Calu3 (cell line): Measurements from ENCODE around the gene HPSE2. TPM values are rescaled to one million over a fixed set of nuclear protein-coding genes. Genes with fewer than 3 reads are reported as not detected.

ENCODE experiments used
- BruUV-seq: library from RNA; stranded (reverse); fragments of 400-500 nt; replicated peaks from 2 replicates; lab custom pipeline; 2021; lab: Mats Ljungman, UMichigan
- CTCF ChIA-PET: fragments of 300-600 bp; sonication (Branson Sonifier 250); formaldehyde crosslinking; loops from one replicate; lab custom pipeline; 2022; ENCODE audit warnings: antibody characterized with exemption; lab: Charles Lee
- DNase-seq: peaks from one replicate; pipeline ENCODE4 v3.0.0; 2022
- H3K27ac Mint-ChIP-seq: one replicate; pipeline ENCODE4 v1.8.0; 2022; ENCODE audit warnings: mixed read lengths; ENCODE audit not compliant: unreplicated experiment
- H3K27me3 Mint-ChIP-seq: one replicate; pipeline ENCODE4 v1.8.0; 2022; ENCODE audit warnings: mixed read lengths; ENCODE audit not compliant: unreplicated experiment
- H3K36me3 Mint-ChIP-seq: one replicate; pipeline ENCODE4 v1.8.0; 2022; ENCODE audit warnings: mild to moderate bottlenecking, moderate library complexity, mixed read lengths; ENCODE audit not compliant: insufficient read depth, unreplicated experiment
- H3K4me1 Mint-ChIP-seq: one replicate; pipeline ENCODE4 v1.8.0; 2022; ENCODE audit warnings: mild to moderate bottlenecking, low read depth, mixed read lengths; ENCODE audit not compliant: unreplicated experiment
- H3K4me3 Mint-ChIP-seq: one replicate; pipeline ENCODE4 v1.8.0; 2022; ENCODE audit warnings: mild to moderate bottlenecking, low read depth, moderate library complexity, mixed read lengths; ENCODE audit not compliant: unreplicated experiment
- H3K9me3 Mint-ChIP-seq: one replicate; pipeline ENCODE4 v1.8.0; 2022; ENCODE audit warnings: low read depth, mixed read lengths; ENCODE audit not compliant: unreplicated experiment
- intact Hi-C: fragments of 100-400 bp; cut with micrococcal nuclease; formaldehyde crosslinking; loops from one replicate; pipeline ENCODE4 v1.10.0; 2022; ENCODE audit not compliant: unreplicated experiment
- total RNA-seq: library from RNA; stranded (reverse); gene quantifications from 2 replicates; pipeline ENCODE4 v1.2.3, GENCODE V29; 2022
- TF ChIP-seq, protein P1 (sequence below): fragments of 200-600 bp; IDR thresholded peaks from one replicate; pipeline ENCODE4 v1.8.0; 2022; ENCODE audit warnings: antibody characterized with exemption; ENCODE audit not compliant: unreplicated experiment

The HPSE2 gene
- total RNA-seq, 1 experiment from 2014 or later: not detected

DNA sequence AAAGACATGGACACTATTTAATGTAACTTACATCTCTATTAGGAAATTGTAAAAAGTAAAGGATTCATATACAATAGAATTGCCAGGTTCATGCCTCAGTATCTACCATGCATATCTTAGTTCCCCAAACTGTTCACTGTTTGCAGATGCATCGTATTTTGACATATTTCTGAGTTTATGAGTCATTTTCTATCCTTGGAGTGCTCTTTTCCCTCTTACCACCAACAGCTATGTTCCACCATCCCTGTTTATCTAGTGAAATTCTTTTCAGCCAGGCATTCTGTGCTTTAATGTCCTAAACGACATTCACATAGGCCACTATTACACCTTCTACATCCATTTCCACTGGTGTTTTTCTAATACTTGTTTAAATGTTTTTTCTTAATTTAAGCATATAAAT is 649.6 kb downstream of the HPSE2 start:
- BruUV-seq: no TSS peak
- Mint-ChIP-seq H3K36me3 (no peaks in the 10 kb centered on the region), H3K4me3 (no peak overlapping the region), H3K27ac (no peak overlapping the region), H3K27me3 (peaks cover 24% of the 10 kb centered on the region), H3K9me3 (no peaks in the 10 kb centered on the region), H3K4me1 (no peaks in the 10 kb centered on the region)
- TF ChIP-seq, protein P1, sequence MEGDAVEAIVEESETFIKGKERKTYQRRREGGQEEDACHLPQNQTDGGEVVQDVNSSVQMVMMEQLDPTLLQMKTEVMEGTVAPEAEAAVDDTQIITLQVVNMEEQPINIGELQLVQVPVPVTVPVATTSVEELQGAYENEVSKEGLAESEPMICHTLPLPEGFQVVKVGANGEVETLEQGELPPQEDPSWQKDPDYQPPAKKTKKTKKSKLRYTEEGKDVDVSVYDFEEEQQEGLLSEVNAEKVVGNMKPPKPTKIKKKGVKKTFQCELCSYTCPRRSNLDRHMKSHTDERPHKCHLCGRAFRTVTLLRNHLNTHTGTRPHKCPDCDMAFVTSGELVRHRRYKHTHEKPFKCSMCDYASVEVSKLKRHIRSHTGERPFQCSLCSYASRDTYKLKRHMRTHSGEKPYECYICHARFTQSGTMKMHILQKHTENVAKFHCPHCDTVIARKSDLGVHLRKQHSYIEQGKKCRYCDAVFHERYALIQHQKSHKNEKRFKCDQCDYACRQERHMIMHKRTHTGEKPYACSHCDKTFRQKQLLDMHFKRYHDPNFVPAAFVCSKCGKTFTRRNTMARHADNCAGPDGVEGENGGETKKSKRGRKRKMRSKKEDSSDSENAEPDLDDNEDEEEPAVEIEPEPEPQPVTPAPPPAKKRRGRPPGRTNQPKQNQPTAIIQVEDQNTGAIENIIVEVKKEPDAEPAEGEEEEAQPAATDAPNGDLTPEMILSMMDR: no peak
- no peak for DNase-seq
- intact Hi-C loops: no loop called here
- CTCF ChIA-PET: no interaction called here

- no peak overlapping the region for H3K27ac Mint-ChIP-seq
- intact Hi-C loops: no loop called here
- no peak for DNase-seq
- no peaks in the 10 kb centered on the region for H3K36me3 Mint-ChIP-seq
- TF ChIP-seq, protein P1: no peak
- H3K9me3 Mint-ChIP-seq: no peaks in the 10 kb centered on the region
- no peak overlapping the region for H3K4me3 Mint-ChIP-seq
- H3K27me3 Mint-ChIP-seq: peaks cover 42% of the 10 kb centered on the region
- no TSS peak for BruUV-seq
- CTCF ChIA-PET: no interaction called here
- H3K4me1 Mint-ChIP-seq: no peaks in the 10 kb centered on the region
These were observed 653.3 kb downstream of the HPSE2 start for GRCh38 chr10:98582363-98582762.

DNA sequence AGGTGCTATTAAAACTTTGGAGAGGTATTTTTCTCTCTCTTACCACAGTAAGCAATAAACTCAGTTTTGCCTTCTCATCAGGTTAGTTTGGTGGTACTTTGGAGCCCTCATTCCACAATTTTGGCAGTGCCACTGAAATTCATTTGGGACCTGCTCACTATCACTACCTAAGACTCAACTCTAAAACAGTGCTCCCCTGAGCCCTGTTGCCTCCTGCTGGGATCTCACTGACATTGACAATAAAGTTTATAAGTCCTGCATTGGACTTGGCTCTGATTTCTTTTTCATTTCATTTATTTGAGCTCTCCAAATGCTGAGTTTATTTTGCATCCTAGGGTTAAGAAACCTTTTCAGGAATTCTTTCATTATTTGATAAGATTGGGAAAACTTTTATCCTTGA is 658.1 kb downstream of the HPSE2 start:
- intact Hi-C loops: loop anchor here (10.0 kb wide), 1 partner anchor 103 kb away; no protein-coding TSS in a partner anchor
- H3K4me3 Mint-ChIP-seq: no peak overlapping the region
- no peaks in the 10 kb centered on the region for H3K4me1 Mint-ChIP-seq
- BruUV-seq: no TSS peak
- no peak overlapping the region for H3K27ac Mint-ChIP-seq
- H3K36me3 Mint-ChIP-seq: no peaks in the 10 kb centered on the region
- CTCF ChIA-PET: interaction anchor here (1.0 kb wide), 1 partner anchor 110 kb away, joined by 3 read pairs; no protein-coding TSS in a partner anchor
- DNase-seq: no peak
- peaks cover 45% of the 10 kb centered on the region for H3K27me3 Mint-ChIP-seq
- TF ChIP-seq, protein P1: no peak
- no peaks in the 10 kb centered on the region for H3K9me3 Mint-ChIP-seq

- intact Hi-C loops: loop anchor here (10.0 kb wide), 1 partner anchor 102 kb away; no protein-coding TSS in a partner anchor
- Mint-ChIP-seq H3K27ac (no peak overlapping the region), H3K9me3 (no peaks in the 10 kb centered on the region), H3K4me1 (no peaks in the 10 kb centered on the region), H3K27me3 (peaks cover 45% of the 10 kb centered on the region), H3K36me3 (no peaks in the 10 kb centered on the region), H3K4me3 (no peak overlapping the region)
- DNase-seq: no peak
- CTCF ChIA-PET: interaction anchor here (1.0 kb wide), 1 partner anchor 110 kb away, joined by 3 read pairs; no protein-coding TSS in a partner anchor
- TF ChIP-seq, protein P1: no peak
- BruUV-seq: no TSS peak
These were observed 658.5 kb downstream of the HPSE2 start for GRCh38 chr10:98577168-98577567.
